Transverse colon (tissue), 3 donors: ENCODE data around the gene PTH1R.

Experiments used
- CTCF ChIP-seq, 5 experiments: fragments of 200-600 bp in 3 of 5; fragments of 450-650 bp in 2 of 5; sonication (generic) in 3 of 5; IDR thresholded peaks; 1 replicate in 2 of 5; 2 replicates in 3 of 5; pipeline ENCODE4 v1.5.1; 2016 to 2017; ENCODE audit warnings: antibody characterized with exemption in 5 of 5, inconsistent platforms in 3 of 5, mild to moderate bottlenecking in 2 of 5, moderate library complexity in 1 of 5
- EP300 ChIP-seq: sonication (generic); formaldehyde crosslinking; IDR thresholded peaks from one replicate; pipeline ENCODE4 v1.6.1; 2017; ENCODE audit warnings: antibody characterized with exemption, low read depth
- POLR2A ChIP-seq: fragments of 450-650 bp; IDR thresholded peaks from one replicate; pipeline ENCODE4 v1.6.1; 2016; ENCODE audit warnings: antibody characterized with exemption, mild to moderate bottlenecking, moderate library complexity

GRCh38 chr3:46892285-46893145, 15.0 kb downstream of the PTH1R start:
- TF ChIP-seq CTCF (IDR thresholded peaks at IDR 0.05): no peak
- no peak for TF ChIP-seq POLR2A
- no peak for TF ChIP-seq EP300
